Heart left ventricle (tissue), 16 donors: ENCODE data around the gene OR1N2. TPM values are rescaled to one million over a fixed set of nuclear protein-coding genes. Genes with fewer than 3 reads are reported as not detected.
"Not testable (repeated sequence)": the region's sequence is repeated elsewhere in the genome, so short reads cannot be mapped to it uniquely, and the experiment has no call there.

ENCODE experiments used
- ATAC-seq, 4 donors: fragments of 200-7000 bp; cut with Tn5 transposase; one replicate each; pipeline ENCODE4 v1.9.1; 2020 to 2022; ENCODE audit warnings: moderate library complexity in 4 of 4, mild to moderate bottlenecking in 3 of 4, moderate number of reproducible peaks in 1 of 4
- DNase-seq, 5 donors: peaks; one replicate each; pipeline ENCODE4 v3.0.0-alpha.2; 2020
- H3K27ac ChIP-seq, 12 donors: fragments of 200-600 bp; sonication (generic) in 4 of 12; one replicate each; pipeline versions ENCODE4 v1.5.0 to v1.8.0; 2016 to 2022; ENCODE audit warnings: mild to moderate bottlenecking in 2 of 12
- H3K27me3 ChIP-seq, 9 donors: fragments of 200-600 bp; sonication (generic) in 2 of 9; one replicate each; pipeline versions ENCODE4 v1.5.1 to v1.8.0; 2016 to 2022; ENCODE audit warnings: mild to moderate bottlenecking in 3 of 9
- H3K36me3 ChIP-seq, 9 donors: fragments of 200-600 bp; sonication (generic) in 2 of 9; one replicate each; pipeline versions ENCODE4 v1.5.0 to v1.8.0; 2018 to 2022; ENCODE audit warnings: mild to moderate bottlenecking in 2 of 9
- H3K4me1 ChIP-seq, 12 donors: fragments of 200-600 bp; sonication (generic) in 4 of 12; one replicate each; pipeline versions ENCODE4 v1.5.0 to v1.8.0; 2016 to 2022; ENCODE audit warnings: mild to moderate bottlenecking in 3 of 12
- H3K4me3 ChIP-seq, 12 donors: fragments of 200-600 bp; sonication (generic) in 4 of 12; one replicate each; pipeline versions ENCODE4 v1.5.0 to v1.8.0; 2017 to 2022; ENCODE audit warnings: mild to moderate bottlenecking in 9 of 12, moderate library complexity in 4 of 12
- H3K9me3 ChIP-seq, 12 donors: fragments of 200-600 bp; sonication (generic) in 4 of 12; one replicate each; pipeline versions ENCODE4 v1.5.0 to v1.8.0; 2016 to 2022; ENCODE audit warnings: mild to moderate bottlenecking in 1 of 12
- CTCF ChIP-seq, 12 donors: fragments of 200-600 bp; sonication (generic) in 4 of 12; IDR thresholded peaks; one replicate each; pipeline versions ENCODE4 v1.5.0 to v1.8.0; 2018 to 2022; ENCODE audit warnings: antibody characterized with exemption in 12 of 12, mild to moderate bottlenecking in 5 of 12
- POLR2A ChIP-seq, 2 donors: fragments of 450-650 bp; IDR thresholded peaks; one replicate each; pipeline ENCODE4 v1.6.1; 2017; ENCODE audit warnings: antibody characterized with exemption in 2 of 2, mild to moderate bottlenecking in 2 of 2, moderate library complexity in 2 of 2
- WGBS, 4 donors: extraction: QIAGEN DNeasy Blood & Tissue Kit in 2 of 4; methylation state at CpG; one replicate each; pipeline versions ENCODE4 v1.1.5 to v1.1.7; 2013 to 2018; 5-methylcytosine and 5-hydroxymethylcytosine counted together
- intact Hi-C, 10 donors: fragments of 100-400 bp; cut with DNase I; formaldehyde crosslinking; loops; one replicate each; pipeline versions ENCODE4 v1.11.1 to v1.14.2; 2022
- polyA plus RNA-seq, 2 donors: library from polyadenylated mRNA; stranded (reverse); fragments of 200-250 nt; gene quantifications; one replicate each; pipeline ENCODE4 v1.2.3, GENCODE V29; 2013
- total RNA-seq, 9 donors: library from RNA; depleted of rRNA in 2 of 9; stranded (reverse); fragments of >200 nt in 2 of 9; fragmentation: NEBNext Ultra II Directional in 3 of 9; extraction: Animal tissue kit (Norgen Biotek cat#: 25700) in 3 of 9; gene quantifications; one replicate each; pipeline versions ENCODE4 v1.1.0 to v1.2.4, GENCODE V29; 2016 to 2023
- donor health status: ischemic (EF 13 %, LVEDD 7.1; RV severe dilation, severe dysfunction).
- donor health status: healthy with polysubstance abuse.
- donor health status: DM: no; HTN: yes; CAD: no.
- donor health status: DM: no; HTN: no; CAD: no.
- donor health status: ischemic (EF 25% LVEDD 6.9; RV normal size, moderate dysfunction).
- donor health status: ischemic (EF 25% LVEDD 5.7; RV mildly dilated, moderate dysfunction).
- donor health status: healthy.
- donor health status: DM: yes; HTN: yes; CAD: no.
- donor health status: ischemic (EF 35%, LVEDD 5.7; RV mildly dilated, moderate dysfunction).
- donor health status: nonischemic (EF 11% LVEDD 7.7; RV severe dilation, severe dysfunction).
- donor health status: DM: yes; HTN: yes; CAD: no.
- donor health status: PGD.
- donor health status: ischemic (EF 29% LVEDD 5.4; RV normal size, mild dysfunction).
- donor health status: nonischemic (EF 23%, LVEDD 6.1; RV moderate dilation, normal function).

The OR1N2 gene
- total and polyA plus RNA-seq, 11 donors = not detected

GRCh38 chr9:122536134-122536533 lies 16.8 kb upstream of the OR1N2 start:
- ATAC-seq = no peak
- Histone ChIP-seq H3K36me3 (no peaks in the 10 kb centered on the region), H3K4me3 (no peak overlapping the region), H3K4me1 (no peaks in the 10 kb centered on the region), H3K27me3 (no peaks in the 10 kb centered on the region), H3K27ac (no peak overlapping the region), H3K9me3 (peaks cover 0 to 9% (median 0%) of the 10 kb centered on the region in 12 donors)
- WGBS, 4 donors = 92 to 98% (median 96%) methylated on average over 1 of the region's 1 CpG
- DNase-seq = no peak
- no peak for TF ChIP-seq POLR2A (IDR thresholded peaks at IDR 0.05)
- intact Hi-C loops = no loop called here

GRCh38 chr9:122537066-122537465 lies 15.8 kb upstream of the OR1N2 start:
- H3K4me3 ChIP-seq, H3K9me3 ChIP-seq, H3K36me3 ChIP-seq, H3K27ac ChIP-seq, ATAC-seq, intact Hi-C loops, H3K27me3 ChIP-seq, DNase-seq, H3K4me1 ChIP-seq: not testable (repeated sequence)
- WGBS, 4 donors = 54 to 77% (median 63%) methylated on average over 7 of the region's 7 CpGs

- intact Hi-C loops = no loop called here
- Histone ChIP-seq H3K9me3 (peaks cover 0 to 9% (median 0%) of the 10 kb centered on the region in 12 donors), H3K36me3 (no peaks in the 10 kb centered on the region), H3K27me3 (no peaks in the 10 kb centered on the region), H3K27ac (no peak overlapping the region), H3K4me3 (no peak overlapping the region), H3K4me1 (no peaks in the 10 kb centered on the region)
- no peak for DNase-seq
- TF ChIP-seq POLR2A (IDR thresholded peaks at IDR 0.05) = no peak
- TF ChIP-seq CTCF (IDR thresholded peaks at IDR 0.05) = no peak
- ATAC-seq = no peak
- WGBS, 4 donors = 55 to 62% (median 59%) methylated on average over 2 of the region's 2 CpGs
These were observed 14.2 kb upstream of the OR1N2 start for GRCh38 chr9:122538757-122539156.

GRCh38 chr9:122546196-122546595 lies 6.7 kb upstream of the OR1N2 start:
- no peaks in the 10 kb centered on the region for H3K27me3 ChIP-seq
- no peak overlapping the region for H3K27ac ChIP-seq
- peaks cover 0 to 7% (median 0%) of the 10 kb centered on the region in 12 donors for H3K9me3 ChIP-seq
- H3K36me3 ChIP-seq = no peaks in the 10 kb centered on the region
- H3K4me1 ChIP-seq = no peaks in the 10 kb centered on the region
- no peak for TF ChIP-seq CTCF (IDR thresholded peaks at IDR 0.05)
- no peak for TF ChIP-seq POLR2A (IDR thresholded peaks at IDR 0.05)
- intact Hi-C loops = no loop called here
- ATAC-seq (no peak), DNase-seq (no peak)
- H3K4me3 ChIP-seq = no peak overlapping the region
- 57 to 67% (median 58%) methylated on average over 8 of the region's 8 CpGs for WGBS, 4 donors

- DNase-seq (no peak), ATAC-seq (no peak)
- no peak for TF ChIP-seq POLR2A (IDR thresholded peaks at IDR 0.05)
- TF ChIP-seq CTCF (IDR thresholded peaks at IDR 0.05) = no peak
- Histone ChIP-seq H3K4me1 (no peaks in the 10 kb centered on the region), H3K36me3 (no peaks in the 10 kb centered on the region), H3K9me3 (peaks cover 0 to 7% (median 0%) of the 10 kb centered on the region in 12 donors), H3K27ac (no peak overlapping the region), H3K4me3 (no peak overlapping the region), H3K27me3 (peaks cover 0 to 3% (median 0%) of the 10 kb centered on the region in 9 donors)
- WGBS, 4 donors = 75 to 89% (median 80%) methylated on average over 5 of the region's 5 CpGs
- intact Hi-C loops = no loop called here
These were observed 1.5 kb upstream of the OR1N2 start for GRCh38 chr9:122551371-122551770.
